ENCODE measurements around the gene SGK1.

SGK1 gene

DNA sequence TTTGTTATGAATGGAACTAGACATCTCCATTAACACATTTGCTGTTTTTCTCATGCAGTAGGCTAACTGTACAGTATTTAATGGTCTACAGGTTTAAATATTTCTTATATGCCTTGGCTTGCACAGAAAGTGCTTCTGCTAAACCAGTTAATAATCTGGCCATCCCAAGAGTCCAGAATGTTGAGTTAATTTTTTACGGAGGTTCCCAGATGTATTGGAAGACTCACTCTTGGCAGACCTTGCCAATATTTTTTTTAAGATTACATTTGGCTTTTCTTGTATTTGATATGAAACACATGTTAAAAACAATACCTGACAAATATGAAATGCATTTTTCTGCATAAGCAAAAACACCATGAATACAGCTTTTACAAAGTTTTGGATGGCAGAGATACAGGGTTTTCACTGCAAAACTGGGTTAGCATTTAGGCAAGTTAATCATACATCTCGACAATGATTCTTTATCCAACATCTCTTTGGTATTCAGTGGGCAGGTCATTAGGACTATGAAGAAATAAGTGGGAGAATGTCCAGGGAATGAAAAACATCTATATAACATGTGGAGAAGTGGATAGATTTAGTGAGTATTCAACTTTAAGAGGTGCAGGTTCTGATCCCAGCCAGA is 94.0 kb downstream of the SGK1 start:
- Histone ChIP-seq H3K27ac (ENCODE audit: extremely low read depth, low read depth, low read length) (no peak overlapping the region), H3K9me3 (ENCODE audit: control insufficient read depth, insufficient read depth, low read depth, low read length) (no peaks in the 10 kb centered on the region), H3K4me1 (ENCODE audit: control insufficient read depth, insufficient read depth, low read length) (no peaks in the 10 kb centered on the region), H3K36me3 (ENCODE audit: control insufficient read depth in 2 of 2, insufficient read depth in 1 of 2, low read length in 2 of 2) (no peaks in the 10 kb centered on the region), H3K4me3 (ENCODE audit: low read depth, low read length) (no peak overlapping the region)
- CTCF ChIA-PET: no interaction called here
- TF ChIP-seq BCL11A (tag by site-specific recombination; IDR thresholded peaks at IDR 0.05; ENCODE audit: low read depth) (no peak), PRDM1 (tag by site-specific recombination; IDR thresholded peaks at IDR 0.05) (no peak), ZBTB10 (tag by site-specific recombination; IDR thresholded peaks at IDR 0.05) (no peak)
- POLR2A ChIA-PET: no interaction called here

DNA sequence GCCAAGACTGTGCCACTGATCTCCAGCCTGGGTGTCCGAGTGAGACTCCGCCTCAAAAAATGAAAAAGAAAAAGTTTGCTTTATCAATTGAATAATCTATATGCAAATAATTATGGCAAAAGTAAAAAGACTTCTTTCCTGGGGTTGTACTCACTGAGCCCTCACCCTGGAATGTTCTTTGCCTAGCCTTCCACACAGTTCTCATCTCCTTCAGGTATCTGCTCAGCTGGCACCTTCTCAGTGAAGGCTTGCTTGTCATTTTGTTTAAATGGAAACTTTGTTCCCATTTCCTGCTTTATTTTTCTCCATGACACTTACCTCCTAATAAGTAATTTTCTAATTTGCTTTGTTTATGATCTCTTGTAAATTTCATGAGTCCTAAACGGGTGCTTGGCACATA is 96.7 kb downstream of the SGK1 start:
- Histone ChIP-seq H3K4me1 (ENCODE audit: control insufficient read depth, insufficient read depth, low read length) (no peaks in the 10 kb centered on the region), H3K36me3 (ENCODE audit: control insufficient read depth in 2 of 2, insufficient read depth in 1 of 2, low read length in 2 of 2) (no peaks in the 10 kb centered on the region), H3K27ac (ENCODE audit: extremely low read depth, low read depth, low read length) (no peak overlapping the region), H3K4me3 (ENCODE audit: low read depth, low read length) (no peak overlapping the region), H3K9me3 (ENCODE audit: control insufficient read depth, insufficient read depth, low read depth, low read length) (no peaks in the 10 kb centered on the region)
- TF ChIP-seq, protein P1, sequence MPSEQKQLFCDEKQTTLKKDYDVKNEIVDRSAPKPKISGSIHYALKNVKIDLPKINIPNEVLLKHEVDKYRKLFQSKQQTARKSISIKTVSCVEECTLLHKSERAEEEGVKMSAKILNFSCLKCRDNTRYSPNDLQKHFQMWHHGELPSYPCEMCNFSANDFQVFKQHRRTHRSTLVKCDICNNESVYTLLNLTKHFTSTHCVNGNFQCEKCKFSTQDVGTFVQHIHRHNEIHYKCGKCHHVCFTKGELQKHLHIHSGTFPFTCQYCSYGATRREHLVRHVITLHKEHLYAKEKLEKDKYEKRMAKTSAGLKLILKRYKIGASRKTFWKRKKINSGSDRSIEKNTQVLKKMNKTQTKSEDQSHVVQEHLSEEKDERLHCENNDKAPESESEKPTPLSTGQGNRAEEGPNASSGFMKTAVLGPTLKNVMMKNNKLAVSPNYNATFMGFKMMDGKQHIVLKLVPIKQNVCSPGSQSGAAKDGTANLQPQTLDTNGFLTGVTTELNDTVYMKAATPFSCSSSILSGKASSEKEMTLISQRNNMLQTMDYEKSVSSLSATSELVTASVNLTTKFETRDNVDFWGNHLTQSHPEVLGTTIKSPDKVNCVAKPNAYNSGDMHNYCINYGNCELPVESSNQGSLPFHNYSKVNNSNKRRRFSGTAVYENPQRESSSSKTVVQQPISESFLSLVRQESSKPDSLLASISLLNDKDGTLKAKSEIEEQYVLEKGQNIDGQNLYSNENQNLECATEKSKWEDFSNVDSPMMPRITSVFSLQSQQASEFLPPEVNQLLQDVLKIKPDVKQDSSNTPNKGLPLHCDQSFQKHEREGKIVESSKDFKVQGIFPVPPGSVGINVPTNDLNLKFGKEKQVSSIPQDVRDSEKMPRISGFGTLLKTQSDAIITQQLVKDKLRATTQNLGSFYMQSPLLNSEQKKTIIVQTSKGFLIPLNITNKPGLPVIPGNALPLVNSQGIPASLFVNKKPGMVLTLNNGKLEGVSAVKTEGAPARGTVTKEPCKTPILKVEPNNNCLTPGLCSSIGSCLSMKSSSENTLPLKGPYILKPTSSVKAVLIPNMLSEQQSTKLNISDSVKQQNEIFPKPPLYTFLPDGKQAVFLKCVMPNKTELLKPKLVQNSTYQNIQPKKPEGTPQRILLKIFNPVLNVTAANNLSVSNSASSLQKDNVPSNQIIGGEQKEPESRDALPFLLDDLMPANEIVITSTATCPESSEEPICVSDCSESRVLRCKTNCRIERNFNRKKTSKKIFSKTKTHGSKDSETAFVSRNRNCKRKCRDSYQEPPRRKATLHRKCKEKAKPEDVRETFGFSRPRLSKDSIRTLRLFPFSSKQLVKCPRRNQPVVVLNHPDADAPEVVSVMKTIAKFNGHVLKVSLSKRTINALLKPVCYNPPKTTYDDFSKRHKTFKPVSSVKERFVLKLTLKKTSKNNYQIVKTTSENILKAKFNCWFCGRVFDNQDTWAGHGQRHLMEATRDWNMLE (tag by site-specific recombination; conservative IDR thresholded peaks at IDR 0.05; ENCODE audit: low read depth): no peak
- no peak for TF ChIP-seq ZNF560 (tag by site-specific recombination; IDR thresholded peaks at IDR 0.05; ENCODE audit: borderline replicate concordance)
- TF ChIP-seq ZNF596 (tag by site-specific recombination; IDR thresholded peaks at IDR 0.05): no peak
- TF ChIP-seq ZFP41 (tag by site-specific recombination; IDR thresholded peaks at IDR 0.05; ENCODE audit: borderline replicate concordance): no peak
- no peak for TF ChIP-seq ZNF514 (tag by site-specific recombination; IDR thresholded peaks at IDR 0.05)
- no peak for TF ChIP-seq ZXDB (tag by site-specific recombination; IDR thresholded peaks at IDR 0.05)
- no peak for TF ChIP-seq KLF8 (tag by site-specific recombination; IDR thresholded peaks at IDR 0.05)
- TF ChIP-seq, protein P2, sequence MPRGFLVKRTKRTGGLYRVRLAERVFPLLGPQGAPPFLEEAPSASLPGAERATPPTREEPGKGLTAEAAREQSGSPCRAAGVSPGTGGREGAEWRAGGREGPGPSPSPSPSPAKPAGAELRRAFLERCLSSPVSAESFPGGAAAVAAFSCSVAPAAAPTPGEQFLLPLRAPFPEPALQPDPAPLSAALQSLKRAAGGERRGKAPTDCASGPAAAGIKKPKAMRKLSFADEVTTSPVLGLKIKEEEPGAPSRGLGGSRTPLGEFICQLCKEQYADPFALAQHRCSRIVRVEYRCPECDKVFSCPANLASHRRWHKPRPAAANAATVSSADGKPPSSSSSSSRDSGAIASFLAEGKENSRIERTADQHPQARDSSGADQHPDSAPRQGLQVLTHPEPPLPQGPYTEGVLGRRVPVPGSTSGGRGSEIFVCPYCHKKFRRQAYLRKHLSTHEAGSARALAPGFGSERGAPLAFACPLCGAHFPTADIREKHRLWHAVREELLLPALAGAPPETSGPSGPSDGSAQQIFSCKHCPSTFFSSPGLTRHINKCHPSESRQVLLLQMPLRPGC (tag by site-specific recombination; IDR thresholded peaks at IDR 0.05): no peak
- no peak for TF ChIP-seq YY1 (tag by site-specific recombination; IDR thresholded peaks at IDR 0.05)
- no peak for TF ChIP-seq ZNF830 (tag by site-specific recombination; IDR thresholded peaks at IDR 0.05; ENCODE audit: low read depth)
- no peak for TF ChIP-seq KLF9 (tag by site-specific recombination; IDR thresholded peaks at IDR 0.05; ENCODE audit: low read depth)
- TF ChIP-seq ZSCAN30 (tag by site-specific recombination; IDR thresholded peaks at IDR 0.05): no peak
- no peak for TF ChIP-seq ZIC2 (tag by site-specific recombination; IDR thresholded peaks at IDR 0.05)
- no peak for TF ChIP-seq TRIM28 (IDR thresholded peaks at IDR 0.05; ENCODE audit: borderline replicate concordance, low read length)
- no peak for TF ChIP-seq ZBTB10 (tag by site-specific recombination; IDR thresholded peaks at IDR 0.05)
- TF ChIP-seq, protein P3, sequence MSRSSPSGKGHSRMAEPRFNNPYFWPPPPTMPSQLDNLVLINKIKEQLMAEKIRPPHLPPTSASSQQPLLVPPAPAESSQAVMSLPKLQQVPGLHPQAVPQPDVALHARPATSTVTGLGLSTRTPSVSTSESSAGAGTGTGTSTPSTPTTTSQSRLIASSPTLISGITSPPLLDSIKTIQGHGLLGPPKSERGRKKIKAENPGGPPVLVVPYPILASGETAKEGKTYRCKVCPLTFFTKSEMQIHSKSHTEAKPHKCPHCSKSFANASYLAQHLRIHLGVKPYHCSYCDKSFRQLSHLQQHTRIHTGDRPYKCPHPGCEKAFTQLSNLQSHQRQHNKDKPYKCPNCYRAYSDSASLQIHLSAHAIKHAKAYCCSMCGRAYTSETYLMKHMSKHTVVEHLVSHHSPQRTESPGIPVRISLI (tag by site-specific recombination; IDR thresholded peaks at IDR 0.05): no peak
- no peak for TF ChIP-seq ZNF292 (tag by site-specific recombination; IDR thresholded peaks at IDR 0.05; ENCODE audit: borderline replicate concordance, low read depth)
- TF ChIP-seq ZNF837 (tag by site-specific recombination; IDR thresholded peaks at IDR 0.05): no peak
- POLR2A ChIA-PET: no interaction called here
- CTCF ChIA-PET: interaction anchor here (0.6 to 1.0 kb wide), 3 partner anchors 11 to 527 kb away, joined by 3 to 7 read pairs (median 4); no protein-coding TSS in a partner anchor

Data from HEK293 (cell line).